Endothelial cell of umbilical vein (primary cell): ENCODE data around the gene ARHGEF11. TPM values are rescaled to one million over a fixed set of nuclear protein-coding genes. Genes with fewer than 3 reads are reported as not detected.

Experiments
- BruUV-seq: library from RNA; stranded (reverse); fragments of 400-500 nt; replicated peaks from 2 replicates; lab custom pipeline; 2021; lab: Mats Ljungman, UMichigan
- CTCF ChIA-PET: fragments of 300-600, 350-600 bp; sonication (Branson Sonifier 250); formaldehyde crosslinking; loops from one replicate; lab custom pipeline; 2021; ENCODE audit warnings: antibody characterized with exemption, inconsistent platforms; lab: Charles Lee
- POLR2A ChIA-PET: fragments of 300-600, 350-600 bp; sonication (Branson Sonifier 250); formaldehyde crosslinking; loops from one replicate; lab custom pipeline; 2021; ENCODE audit warnings: antibody characterized with exemption, inconsistent platforms; lab: Charles Lee
- DNase-seq: peaks from one replicate; pipeline ENCODE4 v3.0.0-alpha.2; 2011; ENCODE audit warnings: low read depth, low spot score
- FAIRE-seq: peaks from 2 replicates; lab custom pipeline; 2011; peaks lifted over from hg19 to GRCh38; lab: Jason Lieb, UNC
- H2AFZ ChIP-seq: 2 replicates; pipeline ENCODE4 v1.6.0; 2012; ENCODE audit warnings: low read depth, low read length, control low read depth, inconsistent platforms
- H3K27ac ChIP-seq: 2 replicates; pipeline ENCODE4 v1.5.1; 2011; ENCODE audit warnings: low read depth, mild to moderate bottlenecking, control low read depth, low read length, moderate library complexity; ENCODE audit not compliant: insufficient read depth
- H3K27me3 ChIP-seq, 2 experiments: 2 replicates each; pipeline versions ENCODE4 v1.6.0 to v1.6.1; 2011; ENCODE audit warnings: low read length in 2 of 2, mixed read lengths in 1 of 2; ENCODE audit not compliant: control insufficient read depth in 2 of 2, insufficient read depth in 2 of 2
- H3K36me3 ChIP-seq, 2 experiments: 2 replicates in 1 of 2; 3 replicates in 1 of 2; pipeline ENCODE4 v1.5.1; 2011; ENCODE audit warnings: low read length in 2 of 2, mild to moderate bottlenecking in 1 of 2, moderate library complexity in 1 of 2; ENCODE audit not compliant: control insufficient read depth in 2 of 2, insufficient read depth in 2 of 2; ENCODE audit errors: extremely low read depth in 1 of 2
- H3K4me1 ChIP-seq: 3 replicates; pipeline ENCODE4 v1.5.1; 2011; ENCODE audit warnings: mild to moderate bottlenecking, low read length; ENCODE audit not compliant: control insufficient read depth, insufficient read depth; ENCODE audit errors: extremely low read depth
- H3K4me2 ChIP-seq: 2 replicates; pipeline ENCODE4 v1.6.1; 2011; ENCODE audit warnings: low read length, control low read depth, mixed read lengths; ENCODE audit not compliant: insufficient read depth
- H3K4me3 ChIP-seq, 3 experiments: fragments of 200-600 bp in 1 of 3; sonication (generic), shearing (Covaris generic) in 1 of 3; replicated peaks in 1 of 3; 2 replicates each; pipeline ENCODE4 v1.5.1; 2011 to 2016; ENCODE audit warnings: control low read depth in 3 of 3, low read length in 3 of 3, mild to moderate bottlenecking in 2 of 3, inconsistent platforms in 1 of 3, low read depth in 1 of 3, moderate library complexity in 1 of 3; ENCODE audit not compliant: insufficient read depth in 1 of 3
- H3K79me2 ChIP-seq: 2 replicates; pipeline ENCODE4 v1.6.0; 2012; ENCODE audit warnings: low read length, inconsistent platforms; ENCODE audit not compliant: control insufficient read depth, insufficient read depth
- H3K9ac ChIP-seq: replicated peaks from 2 replicates; pipeline ENCODE3; 2011; ENCODE audit warnings: low read length, control low read depth; ENCODE audit not compliant: insufficient read depth; ENCODE audit errors: extremely low read depth
- H3K9me1 ChIP-seq: replicated peaks from 3 replicates; pipeline ENCODE4 v1.6.0; 2011; ENCODE audit warnings: mild to moderate bottlenecking, low read length; ENCODE audit not compliant: control insufficient read depth, insufficient read depth; ENCODE audit errors: extremely low read depth
- H3K9me3 ChIP-seq: replicated peaks from 2 replicates; pipeline ENCODE4 v1.5.1; 2012; ENCODE audit warnings: low read length, inconsistent platforms; ENCODE audit not compliant: control insufficient read depth, insufficient read depth
- H4K20me1 ChIP-seq: replicated peaks from 2 replicates; pipeline ENCODE3; 2011; ENCODE audit warnings: mild to moderate bottlenecking, low read length; ENCODE audit not compliant: control insufficient read depth, insufficient read depth; ENCODE audit errors: extremely low read depth
- EZH2 ChIP-seq: IDR thresholded peaks from 2 replicates; pipeline ENCODE4 v1.6.1; 2012; ENCODE audit warnings: borderline replicate concordance, low read depth, mild to moderate bottlenecking, moderate library complexity, low read length, inconsistent platforms; ENCODE audit not compliant: severe bottlenecking
- FOS ChIP-seq: IDR thresholded peaks from 2 replicates; pipeline ENCODE4 v1.6.1; 2011; ENCODE audit warnings: mild to moderate bottlenecking, low read length, moderate library complexity, borderline replicate concordance; ENCODE audit not compliant: insufficient read depth
- GATA2 ChIP-seq: IDR thresholded peaks from 2 replicates; pipeline ENCODE4 v1.7.0; 2011; ENCODE audit warnings: low read depth, mild to moderate bottlenecking, moderate library complexity, mixed read lengths, low read length; ENCODE audit not compliant: insufficient read length, insufficient read depth
- JUN ChIP-seq: IDR thresholded peaks from 2 replicates; pipeline ENCODE4 v1.6.1; 2011; ENCODE audit warnings: borderline replicate concordance, low read depth; ENCODE audit not compliant: insufficient read length, insufficient read depth
- MYC ChIP-seq: IDR thresholded peaks from one replicate; pipeline ENCODE4 v1.6.1; 2011; ENCODE audit warnings: mild to moderate bottlenecking, low read depth, low read length
- POLR2A ChIP-seq: IDR thresholded peaks from 2 replicates; pipeline ENCODE4 v1.6.1; 2012; ENCODE audit warnings: low read depth, mild to moderate bottlenecking, control low read depth, low read length
- POLR2AphosphoS5 ChIP-seq: IDR thresholded peaks from 2 replicates; pipeline ENCODE4 v1.6.1; 2012; ENCODE audit warnings: low read depth, mild to moderate bottlenecking, control low read depth, low read length, moderate library complexity; ENCODE audit not compliant: insufficient read depth
- dilution Hi-C: fragments of 300-500 bp; cut with MboI; formaldehyde crosslinking; loops from one replicate; pipeline ENCODE4 v1.15.0; 2019; ENCODE audit warnings: low sequenced_read_pairs; ENCODE audit not compliant: extremely low pct_ligation_motif_present
- intact Hi-C: fragments of 100-400 bp; cut with micrococcal nuclease; formaldehyde crosslinking; loops from one replicate; pipeline ENCODE4 v1.10.0; 2022
- polyA plus RNA-seq, 4 experiments: library from polyadenylated mRNA; depleted of rRNA in 3 of 4; stranded (reverse) in 3 of 4; unstranded in 1 of 4; fragments of >200 nt; gene quantifications; 2 replicates each; pipeline versions ENCODE4 v1.2.1 to v1.2.3, GENCODE V29; 2011 to 2012; ENCODE audit warnings: missing spikeins in 1 of 4
- total RNA-seq: library from RNA; stranded (reverse); gene quantifications from 2 replicates; pipeline ENCODE4 v1.2.3, GENCODE V29; 2021
- TF ChIP-seq, protein P1 (sequence below), 2 donors: IDR thresholded peaks; 1 replicate in 1 of 2; 2 replicates in 1 of 2; pipeline ENCODE4 v1.5.1; 2011; ENCODE audit warnings: low read length in 2 of 2, mild to moderate bottlenecking in 2 of 2, moderate library complexity in 2 of 2, control low read depth in 1 of 2, inconsistent platforms in 1 of 2, low read depth in 1 of 2; ENCODE audit not compliant: insufficient read depth in 1 of 2; ENCODE audit errors: extremely low read depth in 1 of 2
- TF ChIP-seq, protein P2 (sequence below): IDR thresholded peaks from 2 replicates; pipeline ENCODE4 v1.6.1; 2011; ENCODE audit not compliant: insufficient read depth, insufficient read length

The ARHGEF11 gene
- total and polyA plus RNA-seq, 2 donors (not counting 3 experiments of a cell fraction or from before 2014, with no cell fraction given) = 18.2 to 28.0 TPM

- intact Hi-C loops = loop anchor here (10.0 kb wide), 1 partner anchor 111 kb away; no protein-coding TSS in a partner anchor
- no peaks in the 10 kb centered on the region for H3K9me3 ChIP-seq
- TF ChIP-seq MYC (no peak), POLR2AphosphoS5 (no peak), POLR2A (no peak), GATA2 (no peak), FOS (no peak), EZH2 (no peak), JUN (no peak)
- TF ChIP-seq, protein P1, sequence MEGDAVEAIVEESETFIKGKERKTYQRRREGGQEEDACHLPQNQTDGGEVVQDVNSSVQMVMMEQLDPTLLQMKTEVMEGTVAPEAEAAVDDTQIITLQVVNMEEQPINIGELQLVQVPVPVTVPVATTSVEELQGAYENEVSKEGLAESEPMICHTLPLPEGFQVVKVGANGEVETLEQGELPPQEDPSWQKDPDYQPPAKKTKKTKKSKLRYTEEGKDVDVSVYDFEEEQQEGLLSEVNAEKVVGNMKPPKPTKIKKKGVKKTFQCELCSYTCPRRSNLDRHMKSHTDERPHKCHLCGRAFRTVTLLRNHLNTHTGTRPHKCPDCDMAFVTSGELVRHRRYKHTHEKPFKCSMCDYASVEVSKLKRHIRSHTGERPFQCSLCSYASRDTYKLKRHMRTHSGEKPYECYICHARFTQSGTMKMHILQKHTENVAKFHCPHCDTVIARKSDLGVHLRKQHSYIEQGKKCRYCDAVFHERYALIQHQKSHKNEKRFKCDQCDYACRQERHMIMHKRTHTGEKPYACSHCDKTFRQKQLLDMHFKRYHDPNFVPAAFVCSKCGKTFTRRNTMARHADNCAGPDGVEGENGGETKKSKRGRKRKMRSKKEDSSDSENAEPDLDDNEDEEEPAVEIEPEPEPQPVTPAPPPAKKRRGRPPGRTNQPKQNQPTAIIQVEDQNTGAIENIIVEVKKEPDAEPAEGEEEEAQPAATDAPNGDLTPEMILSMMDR (IDR thresholded peaks at IDR 0.05; ENCODE audit: extremely low read depth in 1 of 2, insufficient read depth in 1 of 2, low read depth in 1 of 2, low read length in 2 of 2) = no peak
- TF ChIP-seq, protein P2, sequence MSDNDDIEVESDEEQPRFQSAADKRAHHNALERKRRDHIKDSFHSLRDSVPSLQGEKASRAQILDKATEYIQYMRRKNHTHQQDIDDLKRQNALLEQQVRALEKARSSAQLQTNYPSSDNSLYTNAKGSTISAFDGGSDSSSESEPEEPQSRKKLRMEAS = no peak
- FAIRE-seq = no peak
- no peaks in the 10 kb centered on the region for H3K27me3 ChIP-seq
- no peak overlapping the region for H2AFZ ChIP-seq
- no peak for DNase-seq
- H3K4me2 ChIP-seq = no peak overlapping the region
- POLR2A ChIA-PET = no interaction called here
- H3K9ac ChIP-seq = no peak overlapping the region
- H3K36me3 ChIP-seq = peaks cover 4 to 18% of the 10 kb centered on the region in 2 experiments
- no peaks in the 10 kb centered on the region for H3K79me2 ChIP-seq
- no TSS peak for BruUV-seq
- no peak overlapping the region for H3K4me3 ChIP-seq
- dilution Hi-C loops = no loop called here
- no peaks in the 10 kb centered on the region for H3K9me1 ChIP-seq
- no peak overlapping the region for H3K27ac ChIP-seq
- H3K4me1 ChIP-seq = peaks cover under 1% of the 10 kb centered on the region
- CTCF ChIA-PET = interaction anchor here (0.7 to 1.0 kb wide), 2 partner anchors 111 to 126 kb away, joined by 5 read pairs; no protein-coding TSS in a partner anchor
- H4K20me1 ChIP-seq = no peaks in the 10 kb centered on the region
Measured at GRCh38 chr1:156963621-156964020, 81.9 kb downstream of the ARHGEF11 start.
